HFF-Myc (cell line): Measurements from ENCODE around the gene SLIT3.
A peak's percentile ranks its signal among the peaks of the same experiment; 100 is the strongest.

Experiments
- DNase-seq: peaks from one replicate; pipeline ENCODE4 v3.0.0-alpha.2; 2011; ENCODE audit warnings: low read depth; ENCODE audit errors: extremely low read depth
- H3K4me3 ChIP-seq: replicated peaks from 2 replicates; pipeline ENCODE4 v1.5.1; 2011; ENCODE audit warnings: low read depth, mild to moderate bottlenecking, control low read depth, low read length
- TF ChIP-seq, protein P1 (sequence below): IDR thresholded peaks from 2 replicates; pipeline ENCODE4 v1.5.1; 2012; ENCODE audit warnings: mild to moderate bottlenecking, low read depth, low read length, control low read depth; ENCODE audit errors: missing control alignments

Gene SLIT3

DNA sequence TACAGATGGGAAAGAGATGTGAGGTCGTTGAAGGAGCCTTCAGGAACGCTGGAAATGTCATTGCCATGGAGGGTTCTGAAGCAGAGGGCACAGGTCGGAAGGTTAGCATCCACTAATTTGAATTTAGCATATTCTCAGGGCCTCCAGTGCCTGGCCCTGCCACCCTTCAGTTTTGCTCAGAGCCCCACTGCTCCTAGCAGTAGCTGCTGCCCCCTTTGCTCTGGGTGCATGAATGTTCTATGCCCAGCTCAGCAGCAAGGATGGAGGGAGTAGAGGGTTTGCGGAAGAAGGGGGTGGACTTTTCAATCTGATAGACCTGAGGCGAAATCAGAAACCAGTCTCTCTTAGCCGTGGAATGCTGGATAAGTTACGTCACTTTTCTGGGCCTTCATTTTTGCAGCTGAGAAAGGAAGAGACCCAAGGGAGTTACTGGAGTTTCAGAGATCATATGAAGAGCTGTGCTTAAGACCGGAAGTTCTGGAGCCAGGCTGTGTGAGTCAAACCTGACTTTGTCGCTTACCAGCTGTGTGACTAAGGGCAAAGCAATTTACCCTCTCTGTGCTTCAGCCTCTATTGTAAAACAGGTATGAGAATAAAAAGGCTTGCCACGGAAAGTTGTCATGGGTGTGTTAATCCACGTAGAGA, 588.5 kb downstream of the SLIT3 start:
- TF ChIP-seq, protein P1, sequence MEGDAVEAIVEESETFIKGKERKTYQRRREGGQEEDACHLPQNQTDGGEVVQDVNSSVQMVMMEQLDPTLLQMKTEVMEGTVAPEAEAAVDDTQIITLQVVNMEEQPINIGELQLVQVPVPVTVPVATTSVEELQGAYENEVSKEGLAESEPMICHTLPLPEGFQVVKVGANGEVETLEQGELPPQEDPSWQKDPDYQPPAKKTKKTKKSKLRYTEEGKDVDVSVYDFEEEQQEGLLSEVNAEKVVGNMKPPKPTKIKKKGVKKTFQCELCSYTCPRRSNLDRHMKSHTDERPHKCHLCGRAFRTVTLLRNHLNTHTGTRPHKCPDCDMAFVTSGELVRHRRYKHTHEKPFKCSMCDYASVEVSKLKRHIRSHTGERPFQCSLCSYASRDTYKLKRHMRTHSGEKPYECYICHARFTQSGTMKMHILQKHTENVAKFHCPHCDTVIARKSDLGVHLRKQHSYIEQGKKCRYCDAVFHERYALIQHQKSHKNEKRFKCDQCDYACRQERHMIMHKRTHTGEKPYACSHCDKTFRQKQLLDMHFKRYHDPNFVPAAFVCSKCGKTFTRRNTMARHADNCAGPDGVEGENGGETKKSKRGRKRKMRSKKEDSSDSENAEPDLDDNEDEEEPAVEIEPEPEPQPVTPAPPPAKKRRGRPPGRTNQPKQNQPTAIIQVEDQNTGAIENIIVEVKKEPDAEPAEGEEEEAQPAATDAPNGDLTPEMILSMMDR = no peak
- DNase-seq = peak; percentile 85
- no peak overlapping the region for H3K4me3 ChIP-seq

DNA sequence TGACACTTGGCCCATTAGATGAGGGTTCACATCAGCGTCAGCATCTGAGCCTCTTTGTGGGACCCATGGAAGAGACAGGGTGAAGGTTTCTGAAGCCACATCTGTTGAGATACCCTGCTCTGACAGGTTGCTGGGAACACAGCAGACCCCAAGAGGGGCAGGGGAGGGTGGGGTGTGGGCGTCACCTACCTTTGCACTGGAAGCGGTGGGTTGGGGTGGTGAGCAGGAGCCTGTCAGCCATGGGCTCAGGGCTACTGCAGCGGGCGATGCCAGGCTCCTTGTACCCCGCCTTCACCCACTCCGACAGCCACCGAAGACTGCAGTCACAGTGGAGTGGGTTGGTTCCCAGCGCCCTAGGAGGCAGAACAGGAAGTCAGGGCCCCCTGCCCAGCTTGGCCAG, 590.2 kb downstream of the SLIT3 start:
- TF ChIP-seq, protein P1 = no peak
- no peak for DNase-seq
- H3K4me3 ChIP-seq = no peak overlapping the region

DNA sequence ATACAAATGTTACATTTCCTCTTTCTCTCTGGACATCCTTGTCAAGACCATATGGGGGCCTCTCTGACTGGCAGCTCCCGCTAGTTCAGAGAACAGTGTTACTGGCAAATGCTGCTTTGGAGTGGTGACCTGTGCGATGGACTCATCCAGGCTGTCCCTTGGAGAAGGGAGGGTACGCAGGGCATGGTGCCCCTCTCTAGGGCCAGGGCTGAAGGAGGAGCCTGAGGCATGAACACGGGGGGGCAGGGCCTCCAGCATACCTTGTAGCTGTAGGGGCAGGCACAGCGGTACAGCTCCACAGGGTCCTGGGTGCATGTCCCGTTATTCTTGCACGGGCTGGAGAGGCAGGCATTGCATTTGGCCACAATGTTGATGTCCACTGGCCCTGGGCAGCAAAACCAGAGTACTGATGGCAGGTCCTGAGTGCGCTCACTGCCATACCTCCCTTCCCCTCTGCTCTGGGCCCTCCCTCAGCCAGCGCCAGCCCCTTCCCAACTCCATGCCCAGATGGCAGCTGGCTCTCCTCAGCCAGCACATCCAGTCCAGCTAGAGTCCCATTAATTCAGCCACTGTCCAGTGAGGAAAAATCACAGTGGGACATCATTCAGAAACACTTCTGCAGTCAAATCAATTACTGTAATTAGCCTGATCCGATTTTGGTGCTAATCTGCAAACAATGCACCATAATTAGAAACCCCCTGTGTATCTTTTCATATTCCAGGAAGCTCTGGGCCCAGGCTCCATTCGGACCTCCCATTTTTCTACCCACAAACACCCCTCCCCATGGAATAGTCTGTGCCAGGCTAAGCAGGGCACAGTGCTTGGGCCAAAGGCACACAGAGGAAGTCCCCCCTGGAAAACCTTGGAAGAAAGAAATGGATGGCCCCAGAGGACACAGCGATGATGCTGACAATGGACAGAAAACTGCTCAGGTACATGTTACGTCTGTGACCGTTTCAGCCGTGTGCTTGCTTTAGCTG, 592.9 kb downstream of the SLIT3 start:
- no peak overlapping the region for H3K4me3 ChIP-seq
- TF ChIP-seq, protein P1 = no peak
- no peak for DNase-seq

DNA sequence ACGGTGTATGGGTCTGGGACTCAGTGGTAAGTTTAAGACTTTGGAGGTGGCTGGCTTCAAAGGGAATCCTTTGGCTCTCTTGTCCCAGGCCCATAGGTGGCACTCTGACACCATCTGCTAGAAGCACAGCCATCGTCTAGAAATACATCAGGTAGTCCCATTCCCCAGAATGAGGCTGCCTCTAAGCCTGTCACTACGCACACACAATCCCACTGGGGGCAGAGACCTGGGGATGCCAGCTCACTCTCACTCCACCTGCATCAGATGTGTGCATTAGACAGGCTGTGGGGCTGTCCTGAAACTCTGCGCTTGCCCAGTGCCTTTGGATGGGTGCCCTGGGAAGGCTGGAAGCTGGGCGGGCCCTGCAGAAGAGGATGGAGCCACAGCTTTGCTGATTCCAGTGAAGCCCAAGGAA, 594.3 kb downstream of the SLIT3 start:
- no peak for DNase-seq
- no peak overlapping the region for H3K4me3 ChIP-seq
- TF ChIP-seq, protein P1 = peak; percentile 61

DNA sequence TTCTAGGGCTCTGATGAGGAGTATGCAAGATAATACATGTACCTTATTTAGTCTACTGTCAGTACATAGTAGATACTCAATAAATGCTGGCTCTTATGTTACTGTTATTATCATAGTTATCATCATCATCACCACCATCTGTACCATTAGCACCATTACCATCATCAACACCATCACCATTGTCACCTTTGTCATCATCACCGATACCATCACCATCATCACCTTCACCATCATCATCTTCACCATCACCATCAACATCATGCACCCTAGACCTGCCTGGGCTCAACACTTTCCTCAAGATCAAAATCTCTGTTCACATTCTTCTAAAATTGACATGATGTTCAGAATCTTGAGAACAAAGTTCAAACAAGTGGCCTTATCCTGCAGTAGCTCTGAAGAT, 595.6 kb downstream of the SLIT3 start:
- no peak for DNase-seq
- TF ChIP-seq, protein P1 = no peak
- H3K4me3 ChIP-seq = no peak overlapping the region

DNA sequence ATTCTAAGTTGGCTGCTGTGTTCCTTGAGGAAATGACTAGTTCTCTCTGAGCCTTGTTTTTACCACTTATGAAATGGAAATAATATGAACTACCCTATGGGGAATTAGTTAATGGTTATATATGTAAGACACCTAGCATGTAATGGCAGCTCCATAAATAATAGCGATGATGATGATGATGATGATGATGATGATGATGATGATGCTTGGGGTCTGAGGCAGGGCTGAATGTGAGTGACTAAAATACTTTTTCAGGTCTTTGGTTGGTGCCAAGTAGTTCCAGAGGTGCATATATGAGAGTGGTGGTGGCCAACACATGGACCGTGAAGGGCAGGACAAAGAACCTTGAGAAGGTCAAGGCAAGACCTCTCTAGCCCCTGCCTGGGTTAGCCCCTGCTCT, 598.4 kb downstream of the SLIT3 start:
- no peak for DNase-seq
- TF ChIP-seq, protein P1 = no peak
- H3K4me3 ChIP-seq = no peak overlapping the region
